Epithelial cell of esophagus (primary cell): ENCODE measurements around the gene MAPK4.

ENCODE experiments used
- DNase-seq: peaks from one replicate; pipeline ENCODE4 v3.0.0; 2010; ENCODE audit warnings: low read depth
- H3K4me3 ChIP-seq: 2 replicates; pipeline ENCODE4 v1.5.1; 2011; ENCODE audit warnings: mild to moderate bottlenecking, low read length, control low read depth
- CTCF ChIP-seq: IDR thresholded peaks from 2 replicates; pipeline ENCODE4 v1.5.1; 2011; ENCODE audit warnings: low read depth, mild to moderate bottlenecking, low read length, control low read depth, inconsistent platforms; ENCODE audit not compliant: insufficient read depth; ENCODE audit errors: missing control alignments

The MAPK4 gene

GRCh38 chr18:50616484-50617048, 56.7 kb downstream of the MAPK4 start:
- no peak for TF ChIP-seq CTCF
- DNase-seq, result no peak
- H3K4me3 ChIP-seq, result no peak overlapping the region

- H3K4me3 ChIP-seq, result no peak overlapping the region
- no peak for DNase-seq
- no peak for TF ChIP-seq CTCF
Measured at GRCh38 chr18:50619861-50620275, 60.0 kb downstream of the MAPK4 start.

- no peak for DNase-seq
- H3K4me3 ChIP-seq, result no peak overlapping the region
- no peak for TF ChIP-seq CTCF
Measured at GRCh38 chr18:50620319-50620718, 60.4 kb downstream of the MAPK4 start.

GRCh38 chr18:50621366-50621765, 61.5 kb downstream of the MAPK4 start:
- TF ChIP-seq CTCF, result no peak
- DNase-seq, result no peak
- no peak overlapping the region for H3K4me3 ChIP-seq

- no peak for TF ChIP-seq CTCF
- no peak overlapping the region for H3K4me3 ChIP-seq
- no peak for DNase-seq
Measured at GRCh38 chr18:50622320-50622719, 62.4 kb downstream of the MAPK4 start.

GRCh38 chr18:50622865-50623393, 63.0 kb downstream of the MAPK4 start:
- TF ChIP-seq CTCF, result no peak
- no peak overlapping the region for H3K4me3 ChIP-seq
- DNase-seq, result no peak
